NCI-H1417 (cell line): ENCODE results near the gene SUGCT.
"Not testable (repeated sequence)": the region's sequence is repeated elsewhere in the genome, so short reads cannot be mapped to it uniquely, and the experiment has no call there.

ENCODE experiments used
- DNase-seq, 3 experiments: peaks; one replicate each; lab custom pipeline; 2025; lab: John Stamatoyannopoulos, UW

SUGCT gene

DNA sequence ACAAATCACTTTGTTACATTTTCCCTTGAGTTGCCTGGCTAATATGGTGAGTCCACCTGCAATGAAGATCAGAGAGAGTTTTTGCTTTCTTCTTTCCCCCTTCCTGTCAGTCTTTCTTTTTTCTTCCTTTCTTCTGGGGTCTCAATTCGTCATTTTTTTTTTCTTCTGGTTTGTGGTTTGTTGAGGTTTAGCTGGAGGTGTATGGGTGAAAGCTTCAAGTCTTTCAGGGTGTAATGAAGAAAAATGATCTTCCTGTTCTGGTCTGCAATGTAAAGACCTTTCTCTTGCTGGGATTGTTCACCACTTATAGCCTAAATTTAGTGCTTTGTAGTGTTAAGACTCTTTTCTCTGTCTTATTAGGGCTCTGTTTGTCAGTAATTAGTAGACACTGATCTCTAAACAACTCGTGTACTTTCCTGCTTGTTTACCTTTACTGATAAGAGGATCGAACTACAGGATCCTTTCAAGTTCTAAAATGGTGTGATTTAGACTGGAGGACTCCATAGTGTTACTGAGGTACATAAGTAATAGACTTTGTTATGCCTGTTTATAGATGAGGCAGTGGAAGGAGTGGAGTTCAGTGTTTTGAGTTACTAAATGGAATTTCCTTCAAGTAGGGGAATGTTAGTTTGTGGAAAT, 129.1 kb downstream of the SUGCT start:
- DNase-seq = no peak

GRCh38 chr7:40267583-40267982, 132.8 kb downstream of the SUGCT start:
- no peak for DNase-seq

DNA sequence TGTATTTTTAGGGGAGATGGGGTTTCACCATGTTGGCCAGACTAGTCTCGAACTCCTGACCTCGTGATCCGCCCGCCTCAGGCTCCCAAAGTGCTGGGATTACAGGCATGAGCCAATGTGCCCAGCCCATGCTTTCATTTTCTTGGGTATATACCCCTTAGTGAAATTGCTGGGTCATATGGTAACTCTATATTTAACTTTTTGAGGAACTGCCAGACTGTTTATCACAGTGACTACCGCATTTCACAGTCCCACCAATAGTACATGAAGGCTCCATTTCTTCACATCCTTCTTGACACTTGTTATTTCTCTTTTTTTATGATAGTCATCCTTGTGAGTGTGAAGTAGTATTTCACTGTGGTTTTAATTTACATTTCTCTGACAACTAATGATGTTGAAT, 134.0 kb downstream of the SUGCT start:
- not testable (repeated sequence) for DNase-seq

GRCh38 chr7:40276061-40276460, 141.3 kb downstream of the SUGCT start:
- DNase-seq = no peak

GRCh38 chr7:40279991-40280390, 145.2 kb downstream of the SUGCT start:
- DNase-seq = no peak

DNA sequence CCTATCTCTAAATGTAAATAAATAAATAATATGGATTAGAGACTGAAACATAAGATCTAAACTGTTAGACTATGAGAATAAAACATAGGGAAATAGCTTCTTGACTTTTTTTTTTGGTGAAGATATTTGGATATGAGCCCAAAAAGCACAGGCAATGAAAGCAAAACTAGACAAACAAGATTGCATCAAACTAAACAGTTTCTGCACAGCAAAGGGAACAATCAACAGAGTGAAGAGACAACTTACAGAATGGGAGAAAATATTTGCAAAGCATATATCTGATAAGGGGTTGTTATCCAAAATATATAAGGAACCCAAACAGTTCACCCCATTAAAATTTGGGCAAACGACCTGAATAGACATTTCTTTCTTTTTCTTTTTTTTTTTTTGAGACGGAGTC, 148.1 kb downstream of the SUGCT start:
- no peak for DNase-seq

GRCh38 chr7:40283391-40283790, 148.6 kb downstream of the SUGCT start:
- DNase-seq = no peak

DNA sequence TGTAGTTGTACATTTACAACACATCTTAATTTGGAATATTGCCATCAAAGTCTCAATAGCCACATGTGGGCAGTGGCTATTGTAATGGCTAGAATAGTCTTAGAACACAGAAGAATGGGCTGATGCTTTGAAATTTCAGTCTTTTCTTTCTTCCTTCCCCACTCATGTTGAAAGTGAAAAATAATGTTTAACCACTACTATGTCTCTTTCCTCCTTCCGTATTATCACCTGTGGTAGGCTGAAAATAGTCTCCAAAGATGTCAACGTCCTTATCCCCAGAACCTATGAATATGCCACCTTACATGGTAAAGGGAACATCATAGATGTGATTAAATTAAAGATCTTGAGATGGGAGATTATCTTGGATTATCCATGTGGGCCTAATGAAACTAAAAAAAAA, 154.0 kb downstream of the SUGCT start:
- DNase-seq = no peak

GRCh38 chr7:40297741-40298311, 163.0 kb downstream of the SUGCT start:
- DNase-seq = no peak

- DNase-seq = no peak
Observed at GRCh38 chr7:40298421-40298820, 163.6 kb downstream of the SUGCT start.

GRCh38 chr7:40299097-40299496, 164.3 kb downstream of the SUGCT start:
- no peak for DNase-seq

DNA sequence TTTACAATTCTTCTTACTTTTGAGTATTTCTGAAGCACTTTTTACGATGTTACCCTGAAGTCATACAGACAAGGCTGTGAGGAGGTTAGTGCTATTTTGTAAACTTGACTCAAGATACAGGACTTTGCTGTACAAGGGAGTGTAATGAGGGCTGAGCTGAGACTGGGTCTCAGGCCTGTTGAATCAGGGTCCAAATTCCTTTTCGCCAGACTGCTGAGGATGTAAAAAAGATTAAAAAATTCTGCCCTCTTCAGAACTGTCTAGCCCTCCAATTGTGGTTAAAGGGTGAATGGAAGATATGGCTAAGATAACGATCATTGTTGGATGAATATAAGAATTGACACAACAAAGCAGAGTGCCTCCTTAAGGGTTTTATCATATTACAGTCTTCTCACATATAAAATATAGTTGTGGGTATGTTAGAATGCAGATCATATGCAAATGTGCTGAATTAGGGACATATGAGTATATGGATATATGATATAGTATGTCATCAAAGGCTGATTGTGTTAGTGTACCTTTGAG, 165.4 kb downstream of the SUGCT start:
- DNase-seq = no peak

- DNase-seq = no peak
Observed at GRCh38 chr7:40301486-40302068, 166.8 kb downstream of the SUGCT start.

- DNase-seq = no peak
Observed at GRCh38 chr7:40303996-40304395, 169.2 kb downstream of the SUGCT start.

DNA sequence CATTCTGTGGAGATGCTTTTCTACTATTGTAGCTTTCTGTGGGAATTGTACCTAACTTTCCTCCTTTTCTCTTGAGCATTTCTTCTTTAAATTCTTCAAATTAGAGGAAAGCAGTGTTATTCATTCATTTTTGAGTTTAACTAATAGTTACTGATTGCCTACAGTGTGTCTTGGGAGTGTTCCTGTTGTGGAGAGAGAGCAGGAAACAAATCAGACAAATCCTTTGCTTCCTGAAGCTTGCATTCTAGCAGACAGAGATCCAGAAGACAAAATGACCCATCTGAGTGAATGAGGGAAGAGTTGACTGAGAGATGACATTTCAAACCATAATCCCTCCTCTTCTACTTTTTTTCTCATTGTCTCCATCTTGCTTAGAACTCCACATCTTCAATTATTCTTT, 170.4 kb downstream of the SUGCT start:
- no peak for DNase-seq

DNA sequence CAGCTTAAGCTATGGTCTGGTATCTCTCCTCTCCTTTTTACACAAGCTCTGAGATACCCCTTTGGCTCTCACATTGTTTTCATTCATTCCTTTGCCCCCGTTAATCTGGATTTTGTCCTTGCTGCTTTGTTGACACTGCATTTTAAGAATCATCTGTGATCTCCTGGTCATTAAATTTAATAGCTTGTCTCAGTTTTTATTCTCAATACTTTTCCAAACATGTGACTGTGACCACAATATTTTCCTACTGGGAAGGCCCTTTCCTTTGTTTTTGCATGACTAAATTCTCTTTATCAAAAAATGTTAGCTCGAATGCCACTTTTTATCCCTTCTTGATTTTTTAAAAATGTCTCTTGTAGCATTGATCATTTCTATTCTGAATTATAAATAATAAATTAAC, 171.2 kb downstream of the SUGCT start:
- DNase-seq = no peak

DNA sequence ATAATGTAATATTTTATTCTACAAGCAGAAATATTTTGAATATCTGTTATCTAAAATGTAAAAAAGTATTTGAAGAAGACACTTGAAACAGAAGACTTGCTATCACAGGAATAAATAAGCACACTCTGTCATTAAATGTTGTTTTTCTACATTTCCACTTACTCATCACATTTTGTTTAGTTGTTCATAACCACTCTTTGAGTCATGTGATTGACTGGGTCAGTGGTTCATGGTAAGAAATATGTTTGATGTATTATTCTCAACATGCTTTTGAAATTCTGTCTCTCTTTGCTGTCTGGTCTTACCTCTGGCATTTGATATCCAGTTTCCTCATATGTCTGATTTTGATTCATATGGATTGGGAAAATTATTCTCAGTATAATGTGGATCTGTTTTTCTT, 171.8 kb downstream of the SUGCT start:
- no peak for DNase-seq

DNA sequence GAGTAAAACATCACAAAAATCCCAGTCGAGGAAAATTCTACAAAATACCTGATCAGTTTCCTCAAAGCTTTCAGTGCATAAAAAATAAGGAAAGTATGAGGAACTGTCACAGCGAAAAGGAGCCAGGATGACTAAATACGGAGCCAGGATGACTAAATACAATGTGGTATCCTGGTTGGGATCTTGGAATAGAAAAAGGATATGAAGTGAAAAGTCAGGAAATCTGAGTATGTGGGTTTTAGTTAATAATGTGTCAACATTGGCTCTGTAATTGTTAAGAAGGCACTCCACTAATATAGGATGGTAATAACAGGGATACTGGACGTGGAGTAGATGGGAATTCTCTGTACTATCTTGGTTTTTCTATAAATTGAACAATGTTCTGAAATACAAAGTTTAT, 175.5 kb downstream of the SUGCT start:
- no peak for DNase-seq

- DNase-seq = no peak
Observed at GRCh38 chr7:40311307-40311706, 176.5 kb downstream of the SUGCT start.

DNA sequence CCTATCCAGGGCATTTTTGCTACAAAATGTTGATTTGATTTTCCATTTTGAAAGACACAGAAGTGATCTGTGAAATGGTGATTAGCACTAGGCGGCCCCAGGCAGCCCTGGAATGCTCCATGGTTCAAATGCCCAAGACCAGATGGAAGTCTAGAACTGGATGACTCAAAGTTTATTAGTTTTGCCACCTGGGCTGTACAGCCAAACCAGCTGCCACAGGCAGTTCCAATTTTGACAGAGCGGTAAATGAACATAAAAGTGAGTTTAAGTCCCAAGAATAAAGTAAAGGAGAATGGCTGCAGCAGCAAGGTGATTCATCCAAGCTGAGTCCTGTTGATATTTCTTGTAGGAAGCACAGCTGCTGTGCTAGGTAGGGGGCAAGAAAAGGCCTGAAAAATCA, 180.5 kb downstream of the SUGCT start:
- DNase-seq = no peak

- DNase-seq = no peak
Observed at GRCh38 chr7:40316176-40316575, 181.4 kb downstream of the SUGCT start.

DNA sequence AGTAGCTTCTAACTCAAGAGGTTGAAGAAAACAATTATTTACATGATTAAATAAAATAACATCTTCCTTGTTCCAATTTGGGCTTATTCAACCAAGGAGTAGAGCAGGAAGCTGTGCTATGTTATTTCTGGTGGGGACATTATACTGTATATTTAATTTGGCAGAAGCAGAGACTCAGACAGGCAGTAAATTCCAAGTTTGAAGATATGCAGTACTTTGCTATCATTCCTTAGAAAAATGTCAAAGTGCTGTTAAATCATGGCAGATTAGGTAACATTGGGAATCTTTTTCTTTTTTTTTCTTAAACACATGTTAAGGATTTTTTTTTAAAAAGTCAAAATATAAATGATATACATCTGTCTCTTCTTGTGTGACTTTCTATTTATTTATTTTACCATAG, 190.1 kb downstream of the SUGCT start:
- no peak for DNase-seq

GRCh38 chr7:40327113-40327512, 192.3 kb downstream of the SUGCT start:
- no peak for DNase-seq

GRCh38 chr7:40327873-40328272, 193.1 kb downstream of the SUGCT start:
- no peak for DNase-seq
